Gastroesophageal sphincter (tissue), 3 donors: ENCODE measurements around the gene ZNF445.

Experiments used
- POLR2AphosphoS5 ChIP-seq: sonication (generic); formaldehyde crosslinking; IDR thresholded peaks from one replicate; pipeline ENCODE4 v1.6.1; 2017; ENCODE audit warnings: antibody characterized with exemption
- TF ChIP-seq, protein P1 (sequence below), 4 experiments: fragments of 200-600 bp in 2 of 4; fragments of 450-650 bp in 2 of 4; sonication (generic) in 1 of 4; IDR thresholded peaks; one replicate each; pipeline ENCODE4 v1.5.1; 2017 to 2019; ENCODE audit warnings: antibody characterized with exemption in 4 of 4, mild to moderate bottlenecking in 2 of 4, moderate library complexity in 2 of 4

DNA sequence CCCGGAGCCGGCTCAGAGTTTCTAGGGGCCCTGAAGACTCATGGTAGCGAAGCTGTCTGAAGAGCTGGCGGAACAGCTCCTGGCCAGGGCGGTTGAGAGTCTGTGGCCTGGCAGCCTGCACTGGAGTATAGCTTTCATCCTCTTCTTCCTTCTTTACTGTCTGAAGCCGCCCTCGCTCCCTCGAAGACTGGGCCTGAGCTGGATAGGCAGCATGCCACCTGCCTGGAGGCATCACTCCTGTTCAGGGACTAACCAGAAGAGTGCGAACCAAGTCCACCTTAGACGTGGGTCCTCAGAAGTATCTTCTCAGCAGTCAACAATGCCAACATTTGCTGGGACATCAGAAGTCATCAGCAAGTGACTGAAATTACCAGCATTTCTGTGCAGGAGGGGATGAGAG, 22.2 kb downstream of the ZNF445 start:
- TF ChIP-seq, protein P1, sequence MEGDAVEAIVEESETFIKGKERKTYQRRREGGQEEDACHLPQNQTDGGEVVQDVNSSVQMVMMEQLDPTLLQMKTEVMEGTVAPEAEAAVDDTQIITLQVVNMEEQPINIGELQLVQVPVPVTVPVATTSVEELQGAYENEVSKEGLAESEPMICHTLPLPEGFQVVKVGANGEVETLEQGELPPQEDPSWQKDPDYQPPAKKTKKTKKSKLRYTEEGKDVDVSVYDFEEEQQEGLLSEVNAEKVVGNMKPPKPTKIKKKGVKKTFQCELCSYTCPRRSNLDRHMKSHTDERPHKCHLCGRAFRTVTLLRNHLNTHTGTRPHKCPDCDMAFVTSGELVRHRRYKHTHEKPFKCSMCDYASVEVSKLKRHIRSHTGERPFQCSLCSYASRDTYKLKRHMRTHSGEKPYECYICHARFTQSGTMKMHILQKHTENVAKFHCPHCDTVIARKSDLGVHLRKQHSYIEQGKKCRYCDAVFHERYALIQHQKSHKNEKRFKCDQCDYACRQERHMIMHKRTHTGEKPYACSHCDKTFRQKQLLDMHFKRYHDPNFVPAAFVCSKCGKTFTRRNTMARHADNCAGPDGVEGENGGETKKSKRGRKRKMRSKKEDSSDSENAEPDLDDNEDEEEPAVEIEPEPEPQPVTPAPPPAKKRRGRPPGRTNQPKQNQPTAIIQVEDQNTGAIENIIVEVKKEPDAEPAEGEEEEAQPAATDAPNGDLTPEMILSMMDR (IDR thresholded peaks at IDR 0.05) = no peak
- no peak for TF ChIP-seq POLR2AphosphoS5
